ENCODE measurements around the gene HOXD9. TPM values are rescaled to one million over a fixed set of nuclear protein-coding genes. Genes with fewer than 3 reads are reported as not detected.

The HOXD9 gene
- total RNA-seq, 1 donor from 2014 or later = not detected

- no peak for DNase-seq (ENCODE audit: low spot score)
- intact Hi-C loops (cut with DNase I) = no loop called here
Measured at GRCh38 chr2:176120364-176121189, 1.9 kb upstream of the HOXD9 start.

GRCh38 chr2:176121190-176122051, 1.1 kb upstream of the HOXD9 start:
- intact Hi-C loops (cut with DNase I) = no loop called here
- no peak for DNase-seq (ENCODE audit: low spot score)

GRCh38 chr2:176122052-176122682, 352 bp upstream of the HOXD9 start:
- intact Hi-C loops (cut with DNase I) = no loop called here
- no peak for DNase-seq (ENCODE audit: low spot score)

GRCh38 chr2:176123411-176124109, 1.0 kb downstream of the HOXD9 start:
- intact Hi-C loops (cut with DNase I) = no loop called here
- no peak for DNase-seq (ENCODE audit: low spot score)

- intact Hi-C loops (cut with DNase I) = no loop called here
- DNase-seq (ENCODE audit: low spot score) = no peak
Measured at GRCh38 chr2:176124110-176124946, 1.8 kb downstream of the HOXD9 start.

- DNase-seq (ENCODE audit: low spot score) = no peak
- intact Hi-C loops (cut with DNase I) = loop anchor here (5.0 kb wide), 2 partner anchors 527 to 692 kb away; no protein-coding TSS in a partner anchor
Measured at GRCh38 chr2:176124947-176125771, 2.6 kb downstream of the HOXD9 start.

GRCh38 chr2:176125772-176126054, 3.2 kb downstream of the HOXD9 start:
- DNase-seq (ENCODE audit: low spot score) = no peak
- intact Hi-C loops (cut with DNase I) = loop anchor here (2.0 to 5.0 kb wide), 3 partner anchors 513 to 692 kb away; no protein-coding TSS in a partner anchor

- no peak for DNase-seq (ENCODE audit: low spot score)
- intact Hi-C loops (cut with DNase I) = loop anchor here (2.0 to 5.0 kb wide), 3 partner anchors 512 to 690 kb away; no protein-coding TSS in a partner anchor
Measured at GRCh38 chr2:176126929-176127773, 4.6 kb downstream of the HOXD9 start.

- no peak for DNase-seq (ENCODE audit: low spot score)
- intact Hi-C loops (cut with DNase I) = loop anchor here (2.0 to 5.0 kb wide), 3 partner anchors 511 to 690 kb away; no protein-coding TSS in a partner anchor
Measured at GRCh38 chr2:176127774-176128072, 5.2 kb downstream of the HOXD9 start.

GRCh38 chr2:176128172-176128981, 5.9 kb downstream of the HOXD9 start:
- DNase-seq (ENCODE audit: low spot score) = no peak
- intact Hi-C loops (cut with DNase I) = loop anchor here (5.0 kb wide), 2 partner anchors 524 to 689 kb away; no protein-coding TSS in a partner anchor

GRCh38 chr2:176128982-176129796, 6.7 kb downstream of the HOXD9 start, which contains the start of gene HOXD8:
HOXD8 (plus strand) TSS chr2:176129705; CDS start chr2:176130367, 662 bp downstream.
- intact Hi-C loops (cut with DNase I) = loop anchor here (5.0 kb wide), 2 partner anchors 523 to 688 kb away; no protein-coding TSS in a partner anchor
- no peak for DNase-seq (ENCODE audit: low spot score)

- intact Hi-C loops (cut with DNase I) = loop anchor here (5.0 kb wide), 3 partner anchors 523 to 1018 kb away; no protein-coding TSS in a partner anchor
- no peak for DNase-seq (ENCODE audit: low spot score)
Measured at GRCh38 chr2:176129813-176130146, 7.3 kb downstream of the HOXD9 start.

- intact Hi-C loops (cut with DNase I) = loop anchor here (5.0 kb wide), 1 partner anchor 1017 kb away; no protein-coding TSS in a partner anchor
- DNase-seq (ENCODE audit: low spot score) = no peak
Measured at GRCh38 chr2:176130147-176130956, 7.8 kb downstream of the HOXD9 start.
